Panc1 (cell line): ENCODE results near the gene PCSK1N. TPM values are rescaled to one million over a fixed set of nuclear protein-coding genes. Genes with fewer than 3 reads are reported as not detected.
A peak's percentile ranks its signal among the peaks of the same experiment; 100 is the strongest.
"Not testable (repeated sequence)": the region's sequence is repeated elsewhere in the genome, so short reads cannot be mapped to it uniquely, and the experiment has no call there.

Source experiments
- ATAC-seq: fragments of 200-7000 bp; cut with Tn5 transposase; 2 replicates; pipeline ENCODE4 v1.9.1; 2020; ENCODE audit warnings: mild to moderate bottlenecking, moderate library complexity
- BruUV-seq: library from RNA; stranded (reverse); fragments of 400-500 nt; replicated peaks from 2 replicates; lab custom pipeline; 2021; lab: Mats Ljungman, UMichigan
- CTCF ChIA-PET: fragments of 300-600 bp; sonication (Branson Sonifier 250); formaldehyde crosslinking; loops from one replicate; lab custom pipeline; 2022; ENCODE audit warnings: antibody characterized with exemption; lab: Charles Lee
- POLR2A ChIA-PET: fragments of 300-600 bp; sonication (Branson Sonifier 250); formaldehyde crosslinking; loops from one replicate; lab custom pipeline; 2022; ENCODE audit warnings: antibody characterized with exemption; lab: Charles Lee
- DNase-seq: peaks from one replicate; pipeline ENCODE4 v3.0.0-alpha.2; 2010; ENCODE audit warnings: low read depth, low spot score
- H3K27ac ChIP-seq: 2 replicates; pipeline ENCODE4 v1.5.1; 2011; ENCODE audit warnings: mild to moderate bottlenecking, low read length, inconsistent platforms
- H3K27me3 ChIP-seq: fragments of 200-500 bp; sonication (Bioruptor generic); 2 replicates; pipeline ENCODE4 v1.6.0; 2014; ENCODE audit warnings: low read length, inconsistent platforms; ENCODE audit not compliant: control insufficient read depth, insufficient read depth
- H3K36me3 ChIP-seq: fragments of 200-500 bp; sonication (Bioruptor generic); 2 replicates; pipeline ENCODE4 v1.5.1; 2014; ENCODE audit warnings: inconsistent platforms, mild to moderate bottlenecking, low read length, moderate library complexity; ENCODE audit not compliant: control insufficient read depth, insufficient read depth
- H3K4me1 ChIP-seq: 2 replicates; pipeline ENCODE4 v1.5.1; 2011; ENCODE audit warnings: inconsistent platforms, mild to moderate bottlenecking, low read length, moderate library complexity; ENCODE audit not compliant: control insufficient read depth, insufficient read depth
- H3K4me3 ChIP-seq, 2 experiments: 2 replicates each; pipeline ENCODE4 v1.5.1; 2011 to 2012; ENCODE audit warnings: low read depth in 2 of 2, low read length in 2 of 2, mild to moderate bottlenecking in 2 of 2, inconsistent platforms in 1 of 2, moderate library complexity in 1 of 2
- H3K9me3 ChIP-seq: fragments of 200-500 bp; sonication (Bioruptor generic); 2 replicates; pipeline ENCODE4 v1.5.1; 2014; ENCODE audit warnings: low read depth, mild to moderate bottlenecking, inconsistent platforms, low read length, moderate library complexity; ENCODE audit not compliant: control insufficient read depth, insufficient read depth
- POLR2AphosphoS5 ChIP-seq: IDR thresholded peaks from 2 replicates; pipeline ENCODE4 v1.6.1; 2012; ENCODE audit warnings: mild to moderate bottlenecking, low read depth, low read length, moderate library complexity
- SIN3A ChIP-seq: IDR thresholded peaks from 2 replicates; pipeline ENCODE4 v1.6.1; 2012; ENCODE audit warnings: low read depth, mild to moderate bottlenecking, low read length, moderate library complexity, borderline replicate concordance; ENCODE audit not compliant: insufficient read depth
- TCF7L2 ChIP-seq: IDR thresholded peaks from 2 replicates; pipeline ENCODE4 v1.6.1; 2011; ENCODE audit warnings: mild to moderate bottlenecking, low read depth, low read length, inconsistent platforms
- in situ Hi-C: cut with HindIII; loops from 2 replicates; pipeline ENCODE4 v1.10.0; 2016; ENCODE audit warnings: low sequenced_read_pairs, low pct_unique_long_range_greater_than_20kb
- intact Hi-C: fragments of 100-400 bp; cut with micrococcal nuclease; formaldehyde crosslinking; loops from one replicate; pipeline ENCODE4 v1.10.0; 2022; ENCODE audit not compliant: unreplicated experiment
- total RNA-seq: library from RNA; stranded (reverse); gene quantifications from one replicate; pipeline ENCODE4 v1.2.1, GENCODE V29; 2021; ENCODE audit not compliant: unreplicated experiment
- TF ChIP-seq, protein P1 (sequence below): fragments of 450-650 bp; IDR thresholded peaks from 2 replicates; pipeline ENCODE4 v1.5.1; 2017; ENCODE audit warnings: mild to moderate bottlenecking
- TF ChIP-seq, protein P2 (sequence below), 2 experiments: IDR thresholded peaks; 2 replicates each; pipeline ENCODE4 v1.6.1; 2011 to 2012; ENCODE audit warnings: low read depth in 2 of 2, control low read depth in 1 of 2, low read length in 1 of 2, mild to moderate bottlenecking in 1 of 2, moderate library complexity in 1 of 2; ENCODE audit not compliant: insufficient read depth in 1 of 2

Gene PCSK1N
- total RNA-seq, 1 experiment from 2014 or later = 17.8 TPM

DNA sequence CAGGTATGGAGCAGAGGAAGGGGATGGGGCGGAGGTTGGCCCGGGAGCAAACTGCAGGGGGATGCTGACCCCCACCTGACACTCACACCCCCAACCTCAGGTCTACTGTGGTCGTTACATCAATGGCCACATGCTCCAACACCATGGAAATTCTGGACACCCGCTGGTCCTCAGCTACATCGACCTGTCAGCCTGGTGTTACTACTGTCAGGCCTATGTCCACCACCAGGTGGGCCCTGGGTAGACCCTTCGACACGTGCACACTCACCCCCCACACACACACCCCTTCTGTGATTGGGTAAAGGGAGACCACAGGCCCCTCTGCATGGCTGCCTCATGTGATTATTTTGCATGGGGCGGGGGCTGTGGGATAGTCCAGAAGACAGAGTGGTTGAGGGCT is 11.3 kb downstream of the PCSK1N start:
- CTCF ChIA-PET = no interaction called here

DNA sequence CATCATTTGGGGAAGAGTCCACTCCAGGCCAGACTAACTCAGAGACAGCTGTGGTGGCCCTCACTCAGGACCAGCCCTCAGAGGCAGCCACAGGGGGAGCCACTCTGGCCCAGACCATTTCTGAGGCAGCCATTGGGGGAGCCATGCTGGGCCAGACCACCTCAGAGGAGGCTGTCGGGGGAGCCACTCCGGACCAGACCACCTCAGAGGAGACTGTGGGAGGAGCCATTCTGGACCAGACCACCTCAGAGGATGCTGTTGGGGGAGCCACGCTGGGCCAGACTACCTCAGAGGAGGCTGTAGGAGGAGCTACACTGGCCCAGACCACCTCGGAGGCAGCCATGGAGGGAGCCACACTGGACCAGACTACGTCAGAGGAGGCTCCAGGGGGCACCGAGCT is 12.4 kb downstream of the PCSK1N start:
- Histone ChIP-seq H3K36me3 (no peaks in the 10 kb centered on the region; the same call in 1 of the 2 replicates), H3K4me3 (no peak overlapping the region), H3K9me3 (no peaks in the 10 kb centered on the region), H3K27me3 (no peaks in the 10 kb centered on the region), H3K27ac (no peak overlapping the region), H3K4me1 (no peaks in the 10 kb centered on the region)
- ChIA-PET CTCF (no interaction called here), POLR2A (no interaction called here)
- no peak for ATAC-seq
- TF ChIP-seq SIN3A = no peak
- TF ChIP-seq, protein P1, sequence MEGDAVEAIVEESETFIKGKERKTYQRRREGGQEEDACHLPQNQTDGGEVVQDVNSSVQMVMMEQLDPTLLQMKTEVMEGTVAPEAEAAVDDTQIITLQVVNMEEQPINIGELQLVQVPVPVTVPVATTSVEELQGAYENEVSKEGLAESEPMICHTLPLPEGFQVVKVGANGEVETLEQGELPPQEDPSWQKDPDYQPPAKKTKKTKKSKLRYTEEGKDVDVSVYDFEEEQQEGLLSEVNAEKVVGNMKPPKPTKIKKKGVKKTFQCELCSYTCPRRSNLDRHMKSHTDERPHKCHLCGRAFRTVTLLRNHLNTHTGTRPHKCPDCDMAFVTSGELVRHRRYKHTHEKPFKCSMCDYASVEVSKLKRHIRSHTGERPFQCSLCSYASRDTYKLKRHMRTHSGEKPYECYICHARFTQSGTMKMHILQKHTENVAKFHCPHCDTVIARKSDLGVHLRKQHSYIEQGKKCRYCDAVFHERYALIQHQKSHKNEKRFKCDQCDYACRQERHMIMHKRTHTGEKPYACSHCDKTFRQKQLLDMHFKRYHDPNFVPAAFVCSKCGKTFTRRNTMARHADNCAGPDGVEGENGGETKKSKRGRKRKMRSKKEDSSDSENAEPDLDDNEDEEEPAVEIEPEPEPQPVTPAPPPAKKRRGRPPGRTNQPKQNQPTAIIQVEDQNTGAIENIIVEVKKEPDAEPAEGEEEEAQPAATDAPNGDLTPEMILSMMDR = no peak
- TF ChIP-seq POLR2AphosphoS5 = no peak
- no peak for TF ChIP-seq TCF7L2
- TF ChIP-seq, protein P2, sequence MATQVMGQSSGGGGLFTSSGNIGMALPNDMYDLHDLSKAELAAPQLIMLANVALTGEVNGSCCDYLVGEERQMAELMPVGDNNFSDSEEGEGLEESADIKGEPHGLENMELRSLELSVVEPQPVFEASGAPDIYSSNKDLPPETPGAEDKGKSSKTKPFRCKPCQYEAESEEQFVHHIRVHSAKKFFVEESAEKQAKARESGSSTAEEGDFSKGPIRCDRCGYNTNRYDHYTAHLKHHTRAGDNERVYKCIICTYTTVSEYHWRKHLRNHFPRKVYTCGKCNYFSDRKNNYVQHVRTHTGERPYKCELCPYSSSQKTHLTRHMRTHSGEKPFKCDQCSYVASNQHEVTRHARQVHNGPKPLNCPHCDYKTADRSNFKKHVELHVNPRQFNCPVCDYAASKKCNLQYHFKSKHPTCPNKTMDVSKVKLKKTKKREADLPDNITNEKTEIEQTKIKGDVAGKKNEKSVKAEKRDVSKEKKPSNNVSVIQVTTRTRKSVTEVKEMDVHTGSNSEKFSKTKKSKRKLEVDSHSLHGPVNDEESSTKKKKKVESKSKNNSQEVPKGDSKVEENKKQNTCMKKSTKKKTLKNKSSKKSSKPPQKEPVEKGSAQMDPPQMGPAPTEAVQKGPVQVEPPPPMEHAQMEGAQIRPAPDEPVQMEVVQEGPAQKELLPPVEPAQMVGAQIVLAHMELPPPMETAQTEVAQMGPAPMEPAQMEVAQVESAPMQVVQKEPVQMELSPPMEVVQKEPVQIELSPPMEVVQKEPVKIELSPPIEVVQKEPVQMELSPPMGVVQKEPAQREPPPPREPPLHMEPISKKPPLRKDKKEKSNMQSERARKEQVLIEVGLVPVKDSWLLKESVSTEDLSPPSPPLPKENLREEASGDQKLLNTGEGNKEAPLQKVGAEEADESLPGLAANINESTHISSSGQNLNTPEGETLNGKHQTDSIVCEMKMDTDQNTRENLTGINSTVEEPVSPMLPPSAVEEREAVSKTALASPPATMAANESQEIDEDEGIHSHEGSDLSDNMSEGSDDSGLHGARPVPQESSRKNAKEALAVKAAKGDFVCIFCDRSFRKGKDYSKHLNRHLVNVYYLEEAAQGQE (IDR thresholded peaks at IDR 0.05; ENCODE audit: insufficient read depth in 1 of 2, low read depth in 2 of 2, low read length in 1 of 2) = no peak
- in situ Hi-C loops (no loop called here), intact Hi-C loops (no loop called here)
- no peak for DNase-seq
- TSS peak; percentile 76 for BruUV-seq

More for the DNA sequence above, 11.3 kb downstream of the PCSK1N start:
- POLR2A ChIA-PET = no interaction called here
- Histone ChIP-seq H3K4me1 (no peaks in the 10 kb centered on the region), H3K27ac (no peak overlapping the region), H3K36me3 (no peaks in the 10 kb centered on the region; the same call in 1 of the 2 replicates), H3K4me3 (no peak overlapping the region), H3K9me3 (no peaks in the 10 kb centered on the region), H3K27me3 (no peaks in the 10 kb centered on the region)
- no peak for DNase-seq
- no peak for ATAC-seq
- no peak for TF ChIP-seq POLR2AphosphoS5
- no peak for TF ChIP-seq SIN3A
- TF ChIP-seq, protein P1 = no peak
- TF ChIP-seq, protein P2 (IDR thresholded peaks at IDR 0.05; ENCODE audit: insufficient read depth in 1 of 2, low read depth in 2 of 2, low read length in 1 of 2) = no peak
- no peak for TF ChIP-seq TCF7L2
- in situ Hi-C loops (no loop called here), intact Hi-C loops (no loop called here)
- no TSS peak for BruUV-seq

DNA sequence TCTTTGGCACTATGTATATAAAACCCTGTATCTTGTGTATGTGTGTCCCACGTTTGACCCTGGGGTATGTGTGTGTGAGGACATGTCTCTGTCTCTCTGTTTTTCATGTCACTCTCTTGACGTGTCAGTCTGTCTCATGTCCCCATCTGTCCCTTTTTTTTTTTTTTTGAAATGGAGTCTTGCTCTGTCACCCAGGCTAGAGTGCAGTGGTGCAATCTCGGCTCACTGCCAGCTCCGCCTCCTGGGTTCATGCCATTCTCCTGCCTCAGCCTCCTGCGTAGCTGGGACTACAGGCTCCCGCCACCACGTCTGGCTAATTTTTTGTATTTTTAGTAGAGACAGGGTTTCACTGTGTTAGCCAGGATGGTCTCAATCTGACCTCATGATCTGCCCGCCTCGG is 16.0 kb downstream of the PCSK1N start:
- H3K27ac ChIP-seq, POLR2A ChIA-PET, H3K36me3 ChIP-seq, H3K4me3 ChIP-seq, H3K4me1 ChIP-seq, BruUV-seq, H3K27me3 ChIP-seq, intact Hi-C loops, ATAC-seq, DNase-seq, H3K9me3 ChIP-seq, in situ Hi-C loops, CTCF ChIA-PET: not testable (repeated sequence)
